GM18511 (cell line): Measurements from ENCODE around the gene HMOX1.

Experiments used
- ATAC-seq: cut with Tn5 transposase; IDR thresholded peaks from one replicate; pipeline ENCODE4 v1.9.1; 2021; ENCODE audit warnings: mild to moderate bottlenecking, moderate library complexity; ENCODE audit not compliant: unreplicated experiment

Gene HMOX1, protein sequence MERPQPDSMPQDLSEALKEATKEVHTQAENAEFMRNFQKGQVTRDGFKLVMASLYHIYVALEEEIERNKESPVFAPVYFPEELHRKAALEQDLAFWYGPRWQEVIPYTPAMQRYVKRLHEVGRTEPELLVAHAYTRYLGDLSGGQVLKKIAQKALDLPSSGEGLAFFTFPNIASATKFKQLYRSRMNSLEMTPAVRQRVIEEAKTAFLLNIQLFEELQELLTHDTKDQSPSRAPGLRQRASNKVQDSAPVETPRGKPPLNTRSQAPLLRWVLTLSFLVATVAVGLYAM

DNA sequence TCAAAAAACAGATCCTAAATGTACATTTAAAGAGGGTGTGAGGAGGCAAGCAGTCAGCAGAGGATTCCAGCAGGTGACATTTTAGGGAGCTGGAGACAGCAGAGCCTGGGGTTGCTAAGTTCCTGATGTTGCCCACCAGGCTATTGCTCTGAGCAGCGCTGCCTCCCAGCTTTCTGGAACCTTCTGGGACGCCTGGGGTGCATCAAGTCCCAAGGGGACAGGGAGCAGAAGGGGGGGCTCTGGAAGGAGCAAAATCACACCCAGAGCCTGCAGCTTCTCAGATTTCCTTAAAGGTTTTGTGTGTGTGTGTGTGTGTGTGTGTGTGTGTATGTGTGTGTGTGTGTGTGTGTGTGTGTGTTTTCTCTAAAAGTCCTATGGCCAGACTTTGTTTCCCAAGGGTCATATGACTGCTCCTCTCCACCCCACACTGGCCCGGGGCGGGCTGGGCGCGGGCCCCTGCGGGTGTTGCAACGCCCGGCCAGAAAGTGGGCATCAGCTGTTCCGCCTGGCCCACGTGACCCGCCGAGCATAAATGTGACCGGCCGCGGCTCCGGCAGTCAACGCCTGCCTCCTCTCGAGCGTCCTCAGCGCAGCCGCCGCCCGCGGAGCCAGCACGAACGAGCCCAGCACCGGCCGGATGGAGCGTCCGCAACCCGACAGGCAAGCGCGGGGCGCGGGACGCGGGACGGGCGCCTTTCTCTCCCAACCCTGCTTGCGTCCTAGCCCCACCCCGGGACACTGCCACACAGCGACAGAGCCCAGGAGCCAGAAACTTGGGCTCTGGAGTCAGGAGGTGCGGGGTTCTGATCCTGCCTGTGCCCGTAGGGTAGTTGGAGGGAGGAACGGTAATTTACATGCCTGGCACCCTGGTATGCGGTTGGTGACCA, at the start of gene HMOX1:
Gene HMOX1 (plus strand): TSS at position 560 of the 887 bp plus-strand sequence. CDS start 78 bp downstream, at position 638.
- peak; percentile 72 for ATAC-seq

DNA sequence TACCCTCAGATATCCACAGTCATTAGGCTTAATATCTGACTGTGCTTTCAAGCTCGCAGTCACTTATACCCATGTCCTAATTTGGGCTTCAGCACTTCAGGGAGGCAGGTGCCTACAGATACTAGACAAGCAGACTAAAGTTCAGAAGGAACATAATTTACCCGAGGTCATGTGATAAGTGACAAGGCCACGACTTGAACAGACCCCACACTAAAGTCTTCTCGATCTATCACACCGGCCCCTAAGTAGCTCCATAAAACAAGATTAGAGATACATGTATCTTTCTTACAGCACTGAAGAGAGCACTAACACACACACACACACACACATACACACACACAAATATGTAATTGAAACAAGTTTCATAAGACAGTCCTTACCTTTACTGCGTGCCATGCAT, 48.6 kb upstream of the HMOX1 start:
- no peak for ATAC-seq

DNA sequence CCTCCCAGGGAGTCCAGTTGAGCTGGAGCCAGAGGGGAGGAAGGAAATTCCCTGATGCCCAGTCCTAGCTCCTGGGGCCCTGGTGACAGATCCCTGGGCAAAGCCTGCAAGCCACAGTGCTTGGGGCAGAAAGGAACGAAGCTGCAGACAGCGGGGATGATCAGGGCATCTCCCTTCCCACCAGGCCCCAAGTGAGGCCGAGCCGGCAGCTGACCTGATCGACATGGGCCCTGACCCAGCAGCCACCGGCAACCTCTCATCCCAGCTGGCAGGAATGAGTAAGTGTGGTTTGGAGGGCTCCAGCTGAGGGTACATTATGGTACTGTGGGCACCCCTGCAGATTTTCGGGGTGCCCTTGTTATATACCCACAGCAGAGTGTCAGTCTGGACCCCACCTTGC, 47.7 kb upstream of the HMOX1 start:
- ATAC-seq = no peak

DNA sequence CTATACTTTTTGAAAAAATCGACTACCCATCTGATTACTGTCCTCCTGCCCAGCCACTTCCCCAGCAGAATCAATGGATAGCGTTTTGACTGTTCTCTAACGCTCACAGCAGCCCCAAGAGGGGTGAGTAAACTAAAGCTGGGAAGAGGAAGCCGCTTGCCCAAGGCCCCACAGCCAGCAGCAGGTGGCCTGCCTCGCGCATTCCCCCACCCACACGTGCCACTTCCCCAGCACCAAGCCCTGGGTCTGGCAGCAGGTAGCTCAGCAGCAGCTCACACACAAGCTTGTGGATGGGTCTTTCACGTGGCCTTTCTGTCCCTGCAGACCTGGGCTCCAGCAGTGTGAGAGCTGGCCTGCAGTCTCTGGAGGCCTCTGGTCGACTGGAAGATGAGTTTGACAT, 46.9 kb upstream of the HMOX1 start:
- no peak for ATAC-seq

DNA sequence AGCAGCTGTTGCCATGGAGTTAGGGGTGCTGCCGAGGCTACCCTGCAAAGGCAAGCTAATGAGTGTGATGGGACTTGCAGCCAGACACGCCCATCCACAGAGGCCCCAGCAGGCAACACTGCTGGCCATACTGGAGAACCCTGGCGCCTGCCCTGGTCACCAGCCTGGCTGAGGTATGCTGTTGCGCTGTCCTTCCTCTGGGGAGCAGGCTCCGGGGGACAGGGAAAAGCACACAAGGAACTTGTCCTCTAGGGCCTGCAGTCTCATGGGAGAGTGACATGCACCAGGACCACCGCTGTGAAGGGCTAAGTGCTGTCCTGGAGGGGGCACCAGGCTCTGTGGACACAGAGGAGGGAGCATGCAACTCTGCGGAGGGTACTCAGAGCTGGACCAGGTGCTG, 45.4 kb upstream of the HMOX1 start:
- no peak for ATAC-seq

DNA sequence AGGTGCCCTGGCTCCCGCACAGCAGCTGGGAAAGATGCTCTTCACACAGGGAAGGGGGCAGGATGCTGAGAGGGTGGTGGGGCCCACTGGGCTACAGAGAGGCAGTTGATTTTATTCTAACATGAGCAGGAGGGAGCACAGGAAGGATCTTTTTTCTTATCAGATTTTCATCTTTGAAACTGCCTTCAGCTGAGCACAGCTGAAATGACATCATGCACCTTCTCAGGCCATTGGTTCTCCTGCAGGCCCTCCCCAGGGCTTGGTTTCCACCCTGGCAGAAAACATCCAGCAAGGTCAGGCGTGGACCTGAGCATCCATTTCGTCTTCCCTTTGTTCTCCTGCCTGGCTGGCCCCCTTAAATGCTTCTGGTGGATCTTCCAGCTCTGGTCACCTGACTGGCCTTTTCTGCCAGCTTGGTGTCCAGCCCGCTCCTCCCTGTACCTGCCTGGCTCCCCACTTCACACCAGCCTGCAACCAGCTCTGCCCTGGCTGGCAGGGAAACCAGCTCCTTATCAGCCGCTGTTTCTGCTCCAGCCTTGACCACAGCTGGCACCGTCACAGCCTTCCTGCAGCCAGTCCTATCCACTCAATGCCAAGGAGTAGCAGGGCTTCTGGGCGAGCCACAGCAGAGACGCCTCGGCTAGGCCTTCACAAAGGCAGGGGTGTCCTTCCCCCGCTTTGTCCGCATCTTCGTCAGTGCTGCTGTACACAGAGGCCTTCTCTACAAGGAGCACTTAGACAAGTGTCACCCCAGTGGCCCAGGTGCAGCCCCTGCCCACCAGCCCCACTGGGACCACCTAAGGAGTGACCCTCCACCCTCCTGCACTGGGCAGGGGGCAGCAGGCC, 44.7 kb upstream of the HMOX1 start:
- no peak for ATAC-seq

DNA sequence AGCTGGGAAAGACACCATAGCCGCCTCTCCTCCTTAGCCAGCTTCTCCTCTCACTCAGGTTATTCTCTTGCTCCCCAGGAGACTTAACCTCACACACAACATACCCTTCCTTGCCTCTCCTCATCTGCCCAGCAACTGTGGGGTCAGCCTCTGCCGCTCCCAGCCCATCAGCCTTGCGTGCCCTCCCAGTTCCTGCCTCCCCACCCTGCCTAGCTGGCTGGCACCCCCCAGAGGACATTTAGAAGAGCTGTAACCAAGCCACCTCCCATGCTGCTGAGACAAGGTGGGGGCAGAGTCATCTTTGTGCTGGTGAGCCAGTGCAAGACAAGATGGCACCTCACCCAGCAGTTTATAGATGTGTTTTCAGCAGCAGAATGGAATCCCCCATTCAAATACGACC, 43.0 kb upstream of the HMOX1 start:
- no peak for ATAC-seq

DNA sequence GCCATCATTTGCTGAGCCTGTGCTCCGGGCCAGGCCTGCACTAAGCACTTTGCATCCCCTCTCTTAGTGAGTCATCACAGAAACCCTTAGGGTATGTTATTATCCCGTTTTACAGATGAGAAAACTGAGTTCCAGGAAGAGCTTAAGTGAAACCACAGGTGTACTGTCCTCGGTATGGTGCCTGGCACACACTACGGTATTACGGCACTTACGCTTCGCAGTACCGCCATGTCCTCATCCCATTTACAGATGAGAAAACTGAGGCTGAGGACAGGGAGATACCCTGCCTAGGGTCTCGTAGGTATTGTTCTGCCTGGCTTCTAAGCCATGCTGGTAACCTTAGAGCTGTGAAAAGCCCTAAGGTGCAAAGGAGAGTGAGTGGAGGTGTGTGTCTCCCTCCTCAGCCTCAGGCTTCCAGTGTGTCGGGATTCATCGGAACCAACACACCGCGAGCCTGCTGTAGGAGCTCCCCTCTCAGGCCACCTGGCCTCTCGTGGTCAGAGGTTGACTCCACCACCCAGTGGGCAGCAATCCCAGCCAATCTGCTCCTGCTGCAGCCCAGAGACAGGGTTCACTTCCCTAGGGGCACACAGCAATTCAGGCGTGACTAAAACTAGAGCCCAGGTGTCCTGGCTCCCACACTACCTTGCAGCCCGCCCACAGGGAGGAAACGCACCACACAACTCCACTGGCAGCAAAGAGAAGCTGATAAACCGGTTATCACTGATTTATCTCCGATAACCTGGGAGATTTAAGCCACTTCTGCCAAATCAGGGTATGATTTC, 39.6 kb upstream of the HMOX1 start:
- ATAC-seq = no peak

DNA sequence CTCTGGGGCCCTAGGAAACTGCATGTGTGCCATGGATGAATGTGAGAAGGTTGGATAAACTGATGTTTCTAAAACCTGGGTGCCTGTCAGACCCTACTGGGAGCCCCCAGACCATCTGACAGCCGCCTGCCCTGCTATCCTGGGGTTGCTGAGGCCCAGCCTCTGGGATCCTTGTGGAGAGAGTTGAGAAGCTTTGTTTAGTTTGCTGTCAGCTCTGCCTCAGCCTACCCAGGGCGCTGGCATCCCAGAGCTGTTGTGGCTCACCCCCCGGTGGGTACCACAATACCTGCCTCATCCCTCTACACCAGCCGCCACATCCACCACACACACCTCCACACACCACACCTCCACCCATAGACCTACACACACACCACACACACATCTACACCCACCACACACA, 38.5 kb upstream of the HMOX1 start:
- ATAC-seq = no peak

DNA sequence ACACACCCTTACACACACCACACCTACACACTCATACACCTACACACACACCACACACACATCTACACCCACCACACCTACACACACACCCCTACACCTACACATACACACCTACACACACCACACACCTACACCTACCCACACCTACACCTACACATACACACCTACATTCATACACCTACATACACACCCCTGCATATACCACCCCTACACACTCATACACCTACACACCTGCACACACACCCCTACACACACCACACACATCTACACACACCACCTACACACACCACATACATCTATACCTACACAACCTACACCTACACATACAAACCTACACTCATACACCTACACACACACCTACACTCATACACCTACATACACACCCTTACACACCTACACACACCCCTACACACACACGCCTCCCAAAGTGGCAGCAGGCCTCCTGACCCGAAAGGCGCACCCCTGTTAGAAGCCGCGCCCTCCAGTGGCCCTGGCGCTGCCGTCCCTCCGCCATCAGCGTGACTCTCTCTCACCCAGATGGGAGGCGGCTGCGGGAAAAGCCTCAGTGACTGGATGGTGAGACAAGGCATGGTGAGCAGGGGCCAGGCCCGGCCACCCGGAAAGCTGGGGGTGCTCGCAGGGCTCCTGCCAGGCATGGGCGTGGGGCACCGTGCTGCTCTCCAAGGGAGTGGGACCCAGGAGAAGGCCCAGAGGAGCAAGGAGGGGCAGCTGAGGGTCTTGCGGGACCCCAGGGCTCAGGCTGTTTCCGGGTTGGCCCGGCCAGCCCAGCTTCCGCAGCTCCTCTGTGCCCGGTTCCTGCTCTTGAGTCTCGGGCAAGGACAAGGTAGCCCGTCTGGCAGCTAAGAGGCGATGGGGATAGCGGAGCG, 37.0 kb upstream of the HMOX1 start:
- ATAC-seq = no peak

DNA sequence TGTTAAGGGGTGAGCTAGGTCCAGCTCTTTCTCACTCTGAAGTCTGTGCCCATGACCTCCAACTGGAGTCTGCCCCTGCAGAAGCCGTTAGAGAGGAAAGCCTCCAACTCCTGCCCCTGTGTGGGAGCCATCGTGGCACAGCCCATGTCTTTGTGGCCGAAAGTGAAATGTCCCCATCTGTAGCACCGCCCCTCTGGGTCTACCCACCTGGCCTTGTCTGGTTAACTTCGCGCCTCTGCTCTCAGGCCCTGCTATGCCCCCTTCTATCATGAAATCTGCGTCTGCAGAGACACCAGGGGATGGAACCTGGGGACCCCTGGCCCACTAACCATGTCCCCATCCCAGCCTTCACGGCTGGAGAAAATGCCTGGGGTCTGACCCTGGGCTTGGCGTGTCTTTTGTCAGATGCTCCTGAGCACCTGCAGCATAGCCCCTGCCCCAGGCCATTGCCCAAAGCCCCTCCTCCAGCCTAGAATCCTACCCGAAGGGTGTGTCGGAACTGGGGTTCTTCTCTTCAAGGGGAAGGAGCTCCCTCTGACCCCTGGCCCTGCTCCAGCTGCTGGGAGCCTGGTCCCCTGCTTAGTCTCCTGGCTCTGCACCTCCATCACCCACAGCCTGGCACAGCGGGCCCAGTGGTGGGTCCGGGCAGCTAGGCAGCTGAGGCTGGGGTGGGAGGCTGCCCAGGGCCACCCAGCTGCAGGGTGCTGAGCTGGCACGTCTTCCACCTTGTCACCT, 35.8 kb upstream of the HMOX1 start:
- no peak for ATAC-seq

DNA sequence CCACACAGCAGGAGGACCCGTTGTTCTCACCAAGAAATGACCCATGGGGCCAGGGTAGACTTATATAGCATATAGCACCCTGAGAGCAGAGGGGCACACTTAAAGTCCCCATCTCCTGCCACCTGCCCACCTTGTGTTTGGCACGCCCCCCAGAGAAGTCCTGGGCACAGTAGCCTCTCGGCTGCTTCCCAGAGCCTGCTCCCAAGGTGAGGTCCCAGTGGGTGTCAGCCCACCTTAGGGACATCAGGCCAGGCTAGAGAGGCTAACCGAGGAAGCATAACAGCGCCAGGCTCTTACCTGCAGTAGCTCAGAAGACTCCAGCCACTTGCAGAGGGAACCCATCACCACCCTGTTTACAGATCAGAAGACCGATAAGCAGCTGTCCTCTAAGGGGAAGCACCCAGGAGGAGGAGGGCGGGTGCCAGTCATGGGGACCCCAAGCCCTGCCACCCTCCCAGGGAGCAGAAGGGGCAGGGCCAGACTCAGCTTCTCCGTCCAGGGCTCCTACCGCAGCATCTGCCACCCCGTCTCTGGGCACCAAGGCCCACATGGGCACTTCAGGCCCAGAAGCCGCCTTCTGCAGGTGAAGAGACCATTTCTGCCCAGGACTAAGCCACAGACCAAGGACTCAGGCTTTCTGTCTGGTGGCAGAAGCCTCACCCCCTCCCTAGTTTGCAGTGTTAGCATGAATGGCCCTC, 34.9 kb upstream of the HMOX1 start:
- no peak for ATAC-seq

DNA sequence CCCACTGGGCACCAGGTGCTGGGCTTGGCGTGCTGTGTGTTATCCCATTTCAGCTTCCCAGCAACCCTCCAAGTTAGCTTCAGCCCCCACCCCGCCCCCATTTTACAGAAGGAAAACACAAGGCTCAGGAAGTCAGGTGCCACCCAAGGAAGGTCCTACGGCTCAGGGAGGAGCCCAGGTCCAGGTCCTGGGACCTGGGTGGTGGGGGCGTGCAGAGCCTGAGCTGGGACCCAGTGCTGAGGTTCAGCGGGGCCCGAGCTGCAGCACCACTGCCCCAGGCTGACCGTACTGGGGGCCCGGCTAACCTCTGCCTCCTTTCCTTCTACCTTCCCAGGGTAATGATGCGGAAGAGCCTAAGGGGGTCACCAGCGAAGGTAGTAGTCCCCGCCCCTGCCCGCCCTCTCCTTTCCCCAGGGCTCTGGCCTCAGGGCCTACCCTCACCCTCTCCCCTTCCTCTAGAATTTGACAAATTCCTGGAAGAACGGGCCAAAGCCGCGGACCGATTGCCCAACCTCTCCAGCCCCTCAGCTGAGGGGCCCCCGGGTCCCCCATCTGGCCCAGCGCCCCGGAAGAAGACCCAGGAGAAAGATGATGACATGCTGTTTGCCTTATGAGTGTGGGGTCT, 34.2 kb upstream of the HMOX1 start:
- ATAC-seq = no peak

DNA sequence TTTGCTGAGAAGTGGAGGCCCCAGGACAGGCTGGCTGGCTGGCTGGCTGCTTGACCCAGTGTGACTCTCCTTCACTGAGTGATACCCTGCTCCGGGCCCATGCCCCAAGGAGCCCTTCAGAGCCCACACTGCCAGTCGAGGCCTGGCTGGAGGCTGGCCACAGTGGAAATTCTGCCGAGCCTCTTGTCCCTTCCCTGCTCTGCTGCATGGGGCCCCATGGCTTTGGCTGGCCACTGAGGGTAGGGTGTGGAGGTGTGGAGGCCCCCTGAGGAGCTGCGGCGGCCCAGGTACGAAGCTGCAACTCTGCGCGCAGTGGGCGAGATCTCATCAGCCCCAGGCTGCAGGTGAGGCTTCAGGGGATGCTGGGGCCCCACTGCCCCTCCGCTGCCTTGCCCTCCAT, 33.4 kb upstream of the HMOX1 start:
- ATAC-seq = no peak

DNA sequence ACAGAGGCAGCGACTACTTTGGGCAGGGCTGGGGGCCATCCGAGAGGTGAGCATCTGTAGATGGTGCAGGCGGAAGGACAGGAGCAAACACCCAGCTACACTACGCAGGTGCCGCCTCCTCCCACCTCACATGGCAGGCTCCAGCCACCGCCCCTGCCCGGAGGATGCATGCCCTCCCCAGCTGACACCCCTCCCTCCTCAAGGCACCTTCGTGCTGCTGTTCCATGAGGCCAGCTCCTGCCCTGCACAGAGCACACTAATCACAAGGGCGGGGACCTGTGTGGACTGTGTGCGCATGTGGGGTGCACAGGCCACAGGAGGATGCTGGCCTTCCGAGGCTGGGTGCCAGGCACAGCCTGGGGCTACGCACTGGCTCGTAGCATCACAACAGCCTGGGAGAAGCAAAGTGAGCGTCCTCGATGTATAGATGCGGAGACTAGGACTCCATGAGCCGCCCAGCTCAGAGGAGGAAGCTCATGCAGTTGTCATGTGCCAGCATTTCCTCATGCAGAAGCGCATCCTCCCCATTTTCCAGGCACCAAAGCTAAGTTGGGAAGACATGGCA, 32.8 kb upstream of the HMOX1 start:
- ATAC-seq = no peak

DNA sequence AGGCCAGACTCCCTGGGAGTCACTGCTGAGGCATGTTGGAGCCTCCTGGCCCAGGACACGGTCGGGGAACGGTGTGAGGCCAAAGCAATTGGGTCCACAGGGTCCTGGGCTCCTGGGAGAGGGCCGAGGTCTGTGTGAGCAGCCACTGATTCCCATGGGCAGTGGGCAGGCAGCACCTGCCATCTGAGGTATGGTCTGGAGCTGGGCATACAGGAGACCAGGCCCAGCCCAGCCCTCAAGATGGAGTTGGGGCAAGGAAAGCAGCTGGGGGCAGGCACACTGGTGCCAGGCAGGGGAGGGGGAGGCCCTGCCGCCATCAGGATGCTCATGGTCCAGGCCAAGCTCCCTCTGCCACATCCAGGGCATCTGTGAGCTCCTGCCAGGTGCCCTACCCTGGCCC, 32.2 kb upstream of the HMOX1 start:
- no peak for ATAC-seq

DNA sequence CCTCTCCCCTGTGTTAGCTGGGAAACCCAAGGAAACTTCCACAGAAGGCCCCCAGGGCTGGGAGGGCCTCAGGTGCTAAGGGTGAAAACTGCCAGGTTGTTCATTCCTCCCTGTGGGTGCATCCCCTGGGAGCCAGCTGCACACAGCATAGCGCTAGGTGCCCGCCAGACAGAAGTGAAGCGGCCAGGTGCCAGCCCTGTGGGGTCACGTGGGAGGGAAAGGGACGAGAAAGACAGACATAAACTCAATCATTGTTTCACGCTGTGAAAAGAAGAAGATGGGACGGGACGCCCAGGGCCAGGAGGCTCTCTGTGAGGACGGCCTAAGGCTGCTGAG, 31.6 kb upstream of the HMOX1 start:
- ATAC-seq = no peak
